Osteoblast (primary cell): Measurements from ENCODE around the gene MPP3. TPM values are rescaled to one million over a fixed set of nuclear protein-coding genes. Genes with fewer than 3 reads are reported as not detected.

ENCODE experiments used
- DNase-seq: peaks from one replicate; pipeline ENCODE4 v3.0.0; 2011; ENCODE audit warnings: low spot score, mixed read lengths; ENCODE audit not compliant: insufficient read length; ENCODE audit errors: missing footprints
- H2AFZ ChIP-seq: 2 replicates; pipeline ENCODE4 v1.6.0; 2011; ENCODE audit warnings: mild to moderate bottlenecking, low read length
- H3K27ac ChIP-seq: 2 replicates; pipeline ENCODE4 v1.5.1; 2011; ENCODE audit warnings: mild to moderate bottlenecking, low read depth, low read length, moderate library complexity
- H3K27me3 ChIP-seq: 2 replicates; pipeline ENCODE4 v1.6.0; 2012; ENCODE audit warnings: mild to moderate bottlenecking, control low read depth, inconsistent platforms, low read length, moderate library complexity; ENCODE audit not compliant: insufficient read depth
- H3K36me3 ChIP-seq: 2 replicates; pipeline ENCODE4 v1.5.1; 2011; ENCODE audit warnings: mild to moderate bottlenecking, low read length, control low read depth, moderate library complexity; ENCODE audit not compliant: insufficient read depth
- H3K4me1 ChIP-seq: 2 replicates; pipeline ENCODE4 v1.5.1; 2011; ENCODE audit warnings: mild to moderate bottlenecking, low read length, control low read depth, moderate library complexity; ENCODE audit not compliant: insufficient read depth
- H3K4me2 ChIP-seq: 2 replicates; pipeline ENCODE4 v1.6.0; 2011; ENCODE audit warnings: mild to moderate bottlenecking, low read length; ENCODE audit not compliant: insufficient read depth
- H3K4me3 ChIP-seq: fragments of 200-600 bp; sonication (generic); 3 replicates; pipeline ENCODE4 v1.5.1; 2012; ENCODE audit warnings: mild to moderate bottlenecking, low read length, inconsistent platforms; ENCODE audit not compliant: insufficient read depth
- H3K79me2 ChIP-seq: 2 replicates; pipeline ENCODE4 v1.6.0; 2012; ENCODE audit warnings: mild to moderate bottlenecking, low read length, control low read depth, inconsistent platforms; ENCODE audit not compliant: insufficient read depth
- H3K9me3 ChIP-seq: 2 replicates; pipeline ENCODE4 v1.5.1; 2011; ENCODE audit warnings: low read depth, low read length, control low read depth
- H4K20me1 ChIP-seq: 2 replicates; pipeline ENCODE4 v1.6.0; 2012; ENCODE audit warnings: mild to moderate bottlenecking, low read length, control low read depth; ENCODE audit not compliant: insufficient read depth
- total RNA-seq: library from RNA; depleted of rRNA; stranded (reverse); fragments of >200 nt; gene quantifications from 2 replicates; pipeline ENCODE4 v1.2.3, GENCODE V29; 2012
- TF ChIP-seq, protein P1 (sequence below): IDR thresholded peaks from 2 replicates; pipeline ENCODE4 v1.5.1; 2011; ENCODE audit warnings: mild to moderate bottlenecking, low read depth, low read length, moderate library complexity; ENCODE audit errors: extremely low read depth

Gene MPP3
- total RNA-seq, 1 donor: 6.2 TPM

DNA sequence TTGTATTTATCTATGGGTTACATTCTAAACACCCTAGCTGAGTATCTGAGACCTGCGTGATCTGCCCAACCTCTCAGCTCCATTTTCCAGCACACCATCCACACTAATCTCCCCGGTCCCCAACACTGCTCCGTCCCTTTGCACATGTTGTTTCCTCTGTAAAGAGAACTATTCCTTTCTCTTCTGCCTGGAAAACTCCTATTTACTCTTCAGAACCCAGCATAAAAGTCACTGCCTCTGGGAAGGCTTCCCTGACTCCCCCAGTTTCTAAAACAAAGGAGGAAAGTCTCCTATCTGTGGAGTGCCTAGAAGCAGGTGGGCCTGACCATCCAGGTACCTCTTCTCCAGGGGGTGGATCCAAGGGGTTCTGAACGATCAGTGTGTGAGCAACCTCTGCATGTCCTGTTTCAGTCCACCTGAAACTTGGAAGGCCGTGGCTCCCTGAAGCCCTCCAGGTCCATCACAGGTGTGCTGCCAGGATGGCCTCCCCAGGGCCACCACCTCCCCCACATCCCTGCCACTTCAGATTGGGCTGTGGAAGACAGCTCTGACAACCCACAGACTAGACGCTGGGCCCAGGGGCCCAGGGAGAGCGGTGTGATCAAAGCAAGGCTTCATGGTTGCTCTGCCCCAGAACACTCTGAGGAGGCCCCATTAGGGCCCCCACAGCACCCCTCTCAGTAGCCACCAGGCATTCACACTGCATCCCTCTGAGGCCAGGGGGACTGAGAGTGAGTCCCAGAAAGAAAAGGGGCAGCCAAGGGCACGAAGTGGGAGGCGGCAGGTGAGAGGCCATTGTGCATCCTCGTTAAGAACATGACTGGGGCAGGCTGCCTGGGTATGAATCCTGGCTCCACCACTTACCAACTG, 20.3 kb downstream of the MPP3 start:
- no peak overlapping the region for H3K4me2 ChIP-seq
- TF ChIP-seq, protein P1, sequence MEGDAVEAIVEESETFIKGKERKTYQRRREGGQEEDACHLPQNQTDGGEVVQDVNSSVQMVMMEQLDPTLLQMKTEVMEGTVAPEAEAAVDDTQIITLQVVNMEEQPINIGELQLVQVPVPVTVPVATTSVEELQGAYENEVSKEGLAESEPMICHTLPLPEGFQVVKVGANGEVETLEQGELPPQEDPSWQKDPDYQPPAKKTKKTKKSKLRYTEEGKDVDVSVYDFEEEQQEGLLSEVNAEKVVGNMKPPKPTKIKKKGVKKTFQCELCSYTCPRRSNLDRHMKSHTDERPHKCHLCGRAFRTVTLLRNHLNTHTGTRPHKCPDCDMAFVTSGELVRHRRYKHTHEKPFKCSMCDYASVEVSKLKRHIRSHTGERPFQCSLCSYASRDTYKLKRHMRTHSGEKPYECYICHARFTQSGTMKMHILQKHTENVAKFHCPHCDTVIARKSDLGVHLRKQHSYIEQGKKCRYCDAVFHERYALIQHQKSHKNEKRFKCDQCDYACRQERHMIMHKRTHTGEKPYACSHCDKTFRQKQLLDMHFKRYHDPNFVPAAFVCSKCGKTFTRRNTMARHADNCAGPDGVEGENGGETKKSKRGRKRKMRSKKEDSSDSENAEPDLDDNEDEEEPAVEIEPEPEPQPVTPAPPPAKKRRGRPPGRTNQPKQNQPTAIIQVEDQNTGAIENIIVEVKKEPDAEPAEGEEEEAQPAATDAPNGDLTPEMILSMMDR: no peak
- no peaks in the 10 kb centered on the region for H3K9me3 ChIP-seq
- DNase-seq: no peak
- no peaks in the 10 kb centered on the region for H4K20me1 ChIP-seq
- H3K27me3 ChIP-seq: no peaks in the 10 kb centered on the region
- peaks cover 50% of the 10 kb centered on the region for H3K36me3 ChIP-seq
- H3K4me3 ChIP-seq: no peak overlapping the region
- H3K79me2 ChIP-seq: no peaks in the 10 kb centered on the region
- no peak overlapping the region for H3K27ac ChIP-seq
- peaks cover 9% of the 10 kb centered on the region for H3K4me1 ChIP-seq
- H2AFZ ChIP-seq: no peak overlapping the region

DNA sequence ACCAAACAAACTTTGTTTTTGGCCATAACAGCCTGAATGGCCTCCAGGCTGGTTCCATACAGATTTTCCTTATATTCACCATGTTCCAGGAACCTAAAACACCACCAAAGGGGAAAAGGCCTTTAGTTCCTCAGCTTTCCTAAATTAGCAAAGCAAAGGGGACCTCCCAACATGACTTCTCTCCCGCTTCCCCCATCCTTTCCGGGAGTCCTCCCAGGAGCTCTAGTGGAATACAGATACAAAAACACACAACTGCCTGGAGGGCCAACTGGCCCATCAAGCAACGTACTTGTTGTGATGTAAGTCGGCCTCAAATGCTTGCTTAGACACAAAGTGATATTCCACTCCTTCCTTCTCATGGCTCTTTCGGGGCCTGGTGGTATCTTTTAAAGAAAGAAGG, 22.1 kb downstream of the MPP3 start:
- H3K79me2 ChIP-seq: no peaks in the 10 kb centered on the region
- DNase-seq: no peak
- no peak overlapping the region for H3K4me3 ChIP-seq
- H4K20me1 ChIP-seq: no peaks in the 10 kb centered on the region
- peaks cover 9% of the 10 kb centered on the region for H3K4me1 ChIP-seq
- peaks cover 41% of the 10 kb centered on the region for H3K36me3 ChIP-seq
- no peaks in the 10 kb centered on the region for H3K27me3 ChIP-seq
- TF ChIP-seq, protein P1: no peak
- no peak overlapping the region for H3K4me2 ChIP-seq
- H3K27ac ChIP-seq: no peak overlapping the region
- H2AFZ ChIP-seq: no peak overlapping the region
- H3K9me3 ChIP-seq: no peaks in the 10 kb centered on the region

DNA sequence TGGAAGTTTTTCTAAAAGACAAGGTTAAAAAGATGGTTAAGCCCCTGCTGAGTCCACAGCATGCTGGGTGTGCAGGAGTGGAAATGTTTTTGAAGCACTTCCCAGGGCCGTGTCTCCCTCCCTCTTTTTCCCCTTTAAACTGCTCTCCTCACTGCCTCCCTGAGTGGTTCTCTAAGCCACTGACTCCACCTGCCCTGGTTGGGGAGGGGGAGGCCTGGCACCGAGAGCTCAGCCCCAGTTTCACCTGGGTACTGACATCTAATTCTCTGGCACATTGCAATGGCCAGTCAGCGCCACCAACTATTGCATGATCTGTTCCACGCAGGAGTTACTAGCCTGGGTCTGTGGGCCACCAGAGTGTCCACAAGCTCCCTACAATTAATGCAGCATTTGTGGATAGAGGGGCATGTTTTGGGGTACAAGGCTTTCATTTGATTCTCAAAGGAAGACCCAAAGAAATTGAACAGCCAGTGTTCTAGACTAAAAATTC, 22.7 kb downstream of the MPP3 start:
- H3K4me3 ChIP-seq: no peak overlapping the region
- H4K20me1 ChIP-seq: no peaks in the 10 kb centered on the region
- H3K4me1 ChIP-seq: peaks cover 9% of the 10 kb centered on the region
- no peak overlapping the region for H3K4me2 ChIP-seq
- H3K79me2 ChIP-seq: no peaks in the 10 kb centered on the region
- H3K36me3 ChIP-seq: peaks cover 41% of the 10 kb centered on the region
- no peaks in the 10 kb centered on the region for H3K9me3 ChIP-seq
- no peak overlapping the region for H2AFZ ChIP-seq
- no peaks in the 10 kb centered on the region for H3K27me3 ChIP-seq
- DNase-seq: no peak
- no peak overlapping the region for H3K27ac ChIP-seq
- TF ChIP-seq, protein P1: no peak

DNA sequence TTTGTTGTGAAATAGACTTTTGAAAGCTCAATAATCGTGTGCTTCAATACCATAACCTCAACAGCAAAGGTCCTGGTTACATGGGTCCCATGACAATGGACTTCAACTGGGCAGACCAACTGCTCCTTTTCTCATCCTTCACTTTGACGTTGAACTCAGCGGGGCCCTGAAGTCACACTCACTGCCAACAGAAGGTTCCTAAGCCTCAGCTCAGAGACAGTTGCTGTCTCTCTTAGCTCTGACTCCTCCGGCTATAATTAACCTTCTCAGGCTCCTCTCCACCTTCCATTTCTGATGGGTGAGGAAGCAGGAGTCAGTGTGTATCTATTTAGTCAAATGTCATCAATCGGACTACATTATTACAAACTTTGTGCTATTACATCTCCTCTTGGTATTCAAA, 23.8 kb downstream of the MPP3 start:
- TF ChIP-seq, protein P1: no peak
- no peaks in the 10 kb centered on the region for H3K79me2 ChIP-seq
- H3K36me3 ChIP-seq: peaks cover 36% of the 10 kb centered on the region
- no peaks in the 10 kb centered on the region for H4K20me1 ChIP-seq
- no peaks in the 10 kb centered on the region for H3K27me3 ChIP-seq
- no peak overlapping the region for H3K4me2 ChIP-seq
- no peak overlapping the region for H3K27ac ChIP-seq
- no peak overlapping the region for H2AFZ ChIP-seq
- DNase-seq: no peak
- H3K4me3 ChIP-seq: no peak overlapping the region
- no peaks in the 10 kb centered on the region for H3K9me3 ChIP-seq
- no peaks in the 10 kb centered on the region for H3K4me1 ChIP-seq
